Hepatocyte (in vitro differentiated cells): ENCODE results near the gene ANAPC10. TPM values are rescaled to one million over a fixed set of nuclear protein-coding genes. Genes with fewer than 3 reads are reported as not detected.

Source experiments
- DNase-seq: peaks from one replicate; pipeline ENCODE4 v3.0.0-alpha.2; 2016; ENCODE audit warnings: low spot score
- H2AFZ ChIP-seq: fragments of 200-600 bp; sonication (generic); 2 replicates; pipeline ENCODE4 v1.6.0; 2016; ENCODE audit warnings: antibody characterized with exemption, mild to moderate bottlenecking
- H3K27ac ChIP-seq: fragments of 200-600 bp; sonication (generic); 2 replicates; pipeline ENCODE4 v1.5.1; 2016; ENCODE audit warnings: mild to moderate bottlenecking
- H3K27me3 ChIP-seq: fragments of 200-600 bp; sonication (generic); 2 replicates; pipeline ENCODE4 v1.6.1; 2016
- H3K36me3 ChIP-seq: fragments of 200-600 bp; sonication (generic); replicated peaks from 2 replicates; pipeline ENCODE4 v1.5.1; 2016; ENCODE audit warnings: low read depth; ENCODE audit not compliant: insufficient read depth
- H3K4me1 ChIP-seq: fragments of 200-600 bp; sonication (generic); 2 replicates; pipeline ENCODE4 v1.5.1; 2016; ENCODE audit warnings: mild to moderate bottlenecking, moderate library complexity; ENCODE audit not compliant: insufficient read depth
- H3K4me2 ChIP-seq: fragments of 200-600 bp; sonication (generic); 2 replicates; pipeline ENCODE4 v1.6.0; 2016
- H3K4me3 ChIP-seq: fragments of 200-600 bp; sonication (generic); 2 replicates; pipeline ENCODE4 v1.5.1; 2016; ENCODE audit warnings: mild to moderate bottlenecking
- H3K79me2 ChIP-seq: fragments of 200-600 bp; sonication (generic); 2 replicates; pipeline ENCODE4 v1.6.0; 2017; ENCODE audit warnings: mild to moderate bottlenecking
- H3K9me2 ChIP-seq: fragments of 200-600 bp; sonication (generic); replicated peaks from 2 replicates; pipeline ENCODE4 v1.6.0; 2017; ENCODE audit warnings: mild to moderate bottlenecking; ENCODE audit not compliant: insufficient read depth
- H3K9me3 ChIP-seq: fragments of 200-600 bp; sonication (generic); 2 replicates; pipeline ENCODE4 v1.5.1; 2016; ENCODE audit warnings: low read depth, mild to moderate bottlenecking
- H4K20me1 ChIP-seq: fragments of 200-600 bp; sonication (generic); 2 replicates; pipeline ENCODE4 v1.6.0; 2016; ENCODE audit warnings: mild to moderate bottlenecking; ENCODE audit not compliant: insufficient read depth, poor library complexity, severe bottlenecking
- EZH2 ChIP-seq: fragments of 200-600 bp; sonication (generic); IDR thresholded peaks from 2 replicates; pipeline ENCODE4 v1.6.1; 2016; ENCODE audit warnings: antibody characterized with exemption, mild to moderate bottlenecking, borderline replicate concordance
- EZH2phosphoT487 ChIP-seq: fragments of 200-600 bp; sonication (generic); IDR thresholded peaks from one replicate; pipeline ENCODE4 v1.6.1; 2018; ENCODE audit warnings: antibody characterized with exemption, mild to moderate bottlenecking, low read depth, moderate library complexity; ENCODE audit not compliant: unreplicated experiment, severe bottlenecking
- WGBS: methylation state at CpG from one replicate; pipeline ENCODE4 v1.1.6; 2016; ENCODE audit warnings: low lambda C conversion rate; ENCODE audit errors: missing lambda C conversion rate; 5-methylcytosine and 5-hydroxymethylcytosine counted together
- polyA plus RNA-seq: library from polyadenylated mRNA; unstranded; fragments of >200 nt; fragmentation: Nextera tagmentation; extraction: Ambion mirVana; gene quantifications from 2 replicates; pipeline ENCODE4 v1.2.1, GENCODE V29; 2016
- total RNA-seq: library from RNA; depleted of rRNA; stranded (reverse); fragments of >200 nt; gene quantifications from 2 replicates; pipeline ENCODE4 v1.2.3, GENCODE V29; 2014
- TF ChIP-seq, protein P1 (sequence below): fragments of 200-600 bp; sonication (generic); IDR thresholded peaks from 2 replicates; pipeline ENCODE4 v1.5.1; 2016; ENCODE audit warnings: antibody characterized with exemption, mild to moderate bottlenecking; ENCODE audit not compliant: poor library complexity

The ANAPC10 gene
- total and polyA plus RNA-seq, 2 experiments from 2014 or later = 27.2 to 31.0 TPM

- no peaks in the 10 kb centered on the region for H3K27me3 ChIP-seq
- no peaks in the 10 kb centered on the region for H3K4me1 ChIP-seq
- H4K20me1 ChIP-seq = no peaks in the 10 kb centered on the region
- no peaks in the 10 kb centered on the region for H3K36me3 ChIP-seq
- TF ChIP-seq EZH2phosphoT487 = no peak
- TF ChIP-seq EZH2 = no peak
- TF ChIP-seq, protein P1, sequence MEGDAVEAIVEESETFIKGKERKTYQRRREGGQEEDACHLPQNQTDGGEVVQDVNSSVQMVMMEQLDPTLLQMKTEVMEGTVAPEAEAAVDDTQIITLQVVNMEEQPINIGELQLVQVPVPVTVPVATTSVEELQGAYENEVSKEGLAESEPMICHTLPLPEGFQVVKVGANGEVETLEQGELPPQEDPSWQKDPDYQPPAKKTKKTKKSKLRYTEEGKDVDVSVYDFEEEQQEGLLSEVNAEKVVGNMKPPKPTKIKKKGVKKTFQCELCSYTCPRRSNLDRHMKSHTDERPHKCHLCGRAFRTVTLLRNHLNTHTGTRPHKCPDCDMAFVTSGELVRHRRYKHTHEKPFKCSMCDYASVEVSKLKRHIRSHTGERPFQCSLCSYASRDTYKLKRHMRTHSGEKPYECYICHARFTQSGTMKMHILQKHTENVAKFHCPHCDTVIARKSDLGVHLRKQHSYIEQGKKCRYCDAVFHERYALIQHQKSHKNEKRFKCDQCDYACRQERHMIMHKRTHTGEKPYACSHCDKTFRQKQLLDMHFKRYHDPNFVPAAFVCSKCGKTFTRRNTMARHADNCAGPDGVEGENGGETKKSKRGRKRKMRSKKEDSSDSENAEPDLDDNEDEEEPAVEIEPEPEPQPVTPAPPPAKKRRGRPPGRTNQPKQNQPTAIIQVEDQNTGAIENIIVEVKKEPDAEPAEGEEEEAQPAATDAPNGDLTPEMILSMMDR = no peak
- no peak overlapping the region for H3K27ac ChIP-seq
- no peaks in the 10 kb centered on the region for H3K9me2 ChIP-seq
- H3K79me2 ChIP-seq = no peaks in the 10 kb centered on the region
- H3K4me3 ChIP-seq = no peak overlapping the region
- peaks cover 6% of the 10 kb centered on the region for H3K9me3 ChIP-seq
- no peak overlapping the region for H3K4me2 ChIP-seq
- H2AFZ ChIP-seq = no peak overlapping the region
- no peak for DNase-seq
- 54% methylated on average over 5 of the region's 5 CpGs for WGBS
Measured at GRCh38 chr4:144948421-144948820, 149.6 kb downstream of the ANAPC10 start.

- WGBS = 47% methylated on average over 2 of the region's 2 CpGs
- Histone ChIP-seq H3K27ac (peak overlapping the region; percentile 35), H3K4me1 (no peaks in the 10 kb centered on the region), H3K9me3 (peaks cover 2% of the 10 kb centered on the region), H3K4me3 (no peak overlapping the region), H3K9me2 (no peaks in the 10 kb centered on the region), H3K79me2 (no peaks in the 10 kb centered on the region), H3K4me2 (no peak overlapping the region), H3K36me3 (no peaks in the 10 kb centered on the region), H4K20me1 (no peaks in the 10 kb centered on the region), H2AFZ (no peak overlapping the region), H3K27me3 (no peaks in the 10 kb centered on the region)
- TF ChIP-seq EZH2 (no peak), EZH2phosphoT487 (no peak)
- TF ChIP-seq, protein P1 = no peak
- peak; percentile 52 for DNase-seq
Measured at GRCh38 chr4:144948009-144948408, 150.0 kb downstream of the ANAPC10 start.

Other genes starting within 250 kb of the ANAPC10 start
- gene ABCE1, start 115 bp upstream of the ANAPC10 start, total RNA-seq = 68.8 and 82.4 TPM in 2 replicates
- gene ABCE1, start 115 bp upstream of the ANAPC10 start, polyA plus RNA-seq = 24.3 and 27.1 TPM in 2 replicates
- gene OTUD4, start 82.4 kb upstream of the ANAPC10 start, total RNA-seq = 20.6 and 23.9 TPM in 2 replicates
- gene OTUD4, start 82.4 kb upstream of the ANAPC10 start, polyA plus RNA-seq = 10.9 and 12.9 TPM in 2 replicates